HG03196 (cell line): Measurements from ENCODE around the gene RSL1D1.

ENCODE experiments used
- ATAC-seq: cut with Tn5 transposase; IDR thresholded peaks from one replicate; pipeline ENCODE4 v1.9.1; 2021; ENCODE audit not compliant: unreplicated experiment

RSL1D1 gene

GRCh38 chr16:11851294-11852091 is at the start of gene RSL1D1:
Gene RSL1D1, minus strand, starts transcription at chr16:11851542. Its CDS starts 30 bp downstream, at chr16:11851512.
- peak; percentile 79 for ATAC-seq

DNA sequence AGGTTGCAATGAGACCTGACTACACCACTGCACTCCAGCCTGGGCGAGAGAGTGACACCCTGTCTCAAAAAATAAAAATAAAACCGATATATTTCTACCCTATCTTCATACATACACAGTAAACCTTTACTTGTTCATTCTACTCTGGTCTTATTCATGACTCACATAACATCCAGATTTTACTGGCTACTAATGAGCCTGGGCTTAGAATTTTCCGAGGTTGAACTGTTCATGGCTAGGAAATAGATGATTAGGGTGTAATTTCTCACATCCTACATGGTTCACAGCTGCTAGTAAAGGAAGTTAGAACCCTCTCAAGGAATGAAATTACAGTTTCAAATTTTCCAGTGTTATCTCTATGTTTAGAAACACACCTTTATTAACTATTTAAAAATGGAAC is 49.7 kb upstream of the RSL1D1 start:
- no peak for ATAC-seq

DNA sequence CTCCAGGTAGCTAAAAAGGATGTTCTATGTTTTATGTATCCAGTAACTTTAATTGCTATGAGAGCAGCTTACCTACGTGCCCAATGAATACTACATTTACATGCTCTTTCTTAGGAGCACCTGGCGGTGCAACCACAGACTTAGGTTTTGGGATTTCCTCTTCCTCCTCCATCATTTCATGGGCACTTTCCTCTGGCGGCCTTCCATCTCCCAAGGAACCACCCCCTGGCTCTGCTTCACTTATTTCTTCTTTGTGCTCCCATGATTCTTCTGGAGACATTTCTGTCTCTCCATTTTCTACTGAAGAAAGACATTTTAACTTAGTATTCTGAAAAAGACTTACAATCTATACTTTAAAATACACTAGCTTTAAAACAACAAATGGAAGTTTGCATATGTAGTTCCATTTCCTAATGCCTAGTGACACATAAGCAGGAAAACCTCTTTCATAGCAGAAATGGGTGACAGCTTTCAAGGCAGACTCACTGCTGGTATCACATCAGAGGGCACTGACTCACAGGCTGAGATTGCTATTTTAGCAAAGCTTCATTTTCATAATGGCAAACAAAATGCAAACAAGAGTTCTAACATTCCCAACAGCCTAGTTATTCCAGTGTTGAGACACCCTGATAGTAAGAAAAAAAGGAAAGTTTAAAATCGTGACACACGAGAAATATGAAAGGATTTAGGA is 45.3 kb upstream of the RSL1D1 start:
- no peak for ATAC-seq

GRCh38 chr16:11893571-11893970 is 42.2 kb upstream of the RSL1D1 start:
- ATAC-seq, result no peak

- ATAC-seq, result no peak
These were observed 41.4 kb upstream of the RSL1D1 start for GRCh38 chr16:11892761-11893160.

DNA sequence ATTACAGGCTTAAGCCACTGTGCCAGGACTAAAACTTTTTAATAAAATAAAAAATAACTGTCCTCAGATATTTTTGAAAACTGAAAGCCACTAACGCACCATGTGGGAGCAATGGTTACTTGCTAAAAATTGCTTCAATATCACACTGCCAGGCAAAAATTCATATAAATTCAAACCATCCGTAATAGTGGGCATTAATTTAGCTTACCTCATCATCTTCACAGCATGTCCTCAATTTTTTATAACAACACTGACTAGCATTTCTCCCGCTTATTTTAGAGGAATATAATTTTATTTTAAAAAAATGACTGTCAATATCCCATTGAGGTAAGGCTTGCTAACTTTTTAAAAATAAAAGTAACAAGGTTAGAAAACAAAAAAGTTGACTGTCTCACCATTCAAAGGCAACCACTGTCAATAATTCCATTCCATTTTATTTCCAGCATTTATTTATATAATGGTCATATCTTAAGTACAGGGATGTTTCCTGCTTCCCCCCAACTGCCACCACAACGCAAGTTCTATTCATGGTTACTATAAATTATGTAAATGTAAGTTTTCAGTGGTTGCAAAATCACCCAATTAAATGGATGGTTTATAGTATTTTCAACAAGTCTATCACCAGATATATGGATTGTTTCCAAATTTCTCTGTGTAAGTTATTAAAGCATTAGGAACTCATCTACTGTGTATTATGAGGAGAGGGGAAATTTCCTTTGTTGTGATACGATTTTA is 39.1 kb upstream of the RSL1D1 start:
- no peak for ATAC-seq

GRCh38 chr16:11886881-11887280 is 35.5 kb upstream of the RSL1D1 start:
- no peak for ATAC-seq

DNA sequence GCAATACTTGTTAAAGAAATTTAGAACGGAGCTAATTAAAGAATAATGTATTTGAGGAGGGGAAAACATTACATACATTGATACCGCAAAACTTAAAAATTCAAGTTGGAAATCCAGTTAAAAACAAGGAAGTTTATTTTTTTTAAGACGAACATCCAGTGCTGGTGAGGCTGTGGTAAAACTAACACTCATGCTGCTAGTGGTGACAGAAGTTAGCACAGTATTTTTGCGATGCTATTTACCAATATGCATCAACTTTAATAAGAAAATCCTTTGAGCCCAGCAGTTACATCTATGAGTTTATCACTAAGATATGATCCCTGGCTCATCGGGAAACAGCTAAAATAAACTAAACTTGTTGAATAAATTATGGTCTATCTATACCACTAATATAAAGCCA is 32.7 kb upstream of the RSL1D1 start:
- no peak for ATAC-seq

DNA sequence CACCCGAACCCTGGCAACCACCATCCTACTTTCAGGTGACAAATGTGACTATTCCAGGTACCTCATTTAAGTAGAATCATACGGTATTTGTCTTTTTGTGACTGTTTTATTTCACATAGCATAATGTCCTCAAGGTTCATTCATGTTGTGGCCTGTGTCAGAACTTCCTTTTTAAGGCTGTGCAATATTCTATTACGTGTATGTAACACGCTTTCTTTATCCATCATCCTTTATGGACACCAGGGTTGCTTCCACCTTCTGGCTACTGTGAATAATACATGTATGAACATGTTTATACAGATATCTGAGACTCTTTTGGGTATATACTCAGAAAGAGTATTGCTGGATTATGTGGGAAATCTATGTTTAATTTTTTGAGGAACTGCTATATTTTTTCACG is 28.7 kb upstream of the RSL1D1 start:
- ATAC-seq, result no peak

GRCh38 chr16:11877374-11877773 is 26.0 kb upstream of the RSL1D1 start:
- no peak for ATAC-seq

GRCh38 chr16:11876306-11876705 is 25.0 kb upstream of the RSL1D1 start:
- ATAC-seq, result no peak

GRCh38 chr16:11875721-11876120 is 24.4 kb upstream of the RSL1D1 start:
- ATAC-seq, result no peak

DNA sequence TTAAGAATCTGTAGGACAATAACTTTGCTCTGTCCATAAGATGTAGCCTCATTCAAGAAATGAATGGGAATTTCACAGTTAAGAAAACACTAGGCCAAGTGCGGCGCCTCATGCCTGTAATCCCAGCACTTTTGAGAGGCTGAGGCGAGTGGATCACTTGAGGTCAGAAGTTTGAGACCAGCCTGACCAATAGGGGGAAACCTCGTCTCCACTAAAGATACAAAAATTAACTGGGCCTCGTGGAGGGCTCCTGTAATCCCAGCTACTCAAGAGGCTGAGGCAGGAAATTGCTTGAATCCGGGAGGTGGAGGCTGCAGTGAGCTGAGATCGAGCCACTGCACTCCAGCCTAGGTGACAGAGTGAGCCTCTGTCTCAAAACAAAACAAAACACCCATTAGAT is 19.9 kb upstream of the RSL1D1 start:
- ATAC-seq, result no peak

GRCh38 chr16:11870399-11870798 is 19.1 kb upstream of the RSL1D1 start:
- no peak for ATAC-seq

GRCh38 chr16:11869353-11870228 is 18.2 kb upstream of the RSL1D1 start:
- no peak for ATAC-seq

GRCh38 chr16:11868412-11868980 is 17.2 kb upstream of the RSL1D1 start:
- ATAC-seq, result no peak

GRCh38 chr16:11862489-11862888 is 11.1 kb upstream of the RSL1D1 start:
- ATAC-seq, result no peak

DNA sequence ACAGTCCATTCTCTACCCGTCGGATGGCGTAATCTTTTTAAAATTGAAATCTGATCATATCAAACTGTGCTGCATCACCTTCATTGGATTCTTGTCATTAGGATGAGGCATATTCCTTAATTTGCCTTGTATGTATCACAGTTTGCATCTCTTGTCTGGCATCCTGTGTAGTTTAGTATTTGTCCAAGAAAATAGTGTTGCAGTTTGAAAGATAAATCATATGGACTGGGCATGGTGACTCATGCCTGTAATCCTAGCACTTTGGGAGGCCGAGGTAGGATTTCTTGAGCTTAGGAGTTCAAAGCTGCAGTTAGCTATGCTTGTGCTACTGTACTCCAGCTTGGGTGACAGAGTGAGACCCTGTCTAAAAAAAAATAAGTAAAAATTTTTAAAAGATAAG is 5.8 kb upstream of the RSL1D1 start:
- ATAC-seq, result no peak

- no peak for ATAC-seq
These were observed 909 bp upstream of the RSL1D1 start for GRCh38 chr16:11852092-11852809.

GRCh38 chr16:11848842-11849241 is 2.5 kb downstream of the RSL1D1 start:
- no peak for ATAC-seq
